ENCODE results near the gene MYO5A.

DNA sequence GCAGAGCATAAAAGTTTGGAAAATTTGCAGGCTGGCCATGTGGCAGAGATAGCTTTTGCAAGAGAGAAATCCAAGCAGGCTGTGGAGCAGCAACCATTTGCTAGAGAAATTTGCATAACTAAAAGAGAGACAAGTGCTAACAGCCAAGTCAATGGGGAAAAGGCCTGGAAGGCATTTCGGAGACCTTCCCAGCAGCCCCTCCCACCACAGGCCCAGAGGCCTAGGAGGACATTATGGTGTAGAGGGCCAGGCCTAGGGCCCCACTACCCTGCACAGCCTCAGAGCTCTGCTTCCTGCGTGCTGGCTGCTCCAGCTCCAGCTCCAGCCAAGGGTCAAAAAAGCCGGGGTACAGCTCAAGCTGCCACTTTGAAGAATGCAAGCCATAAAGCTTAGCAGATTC is 82.7 kb downstream of the MYO5A start:
- TF ChIP-seq, protein P1, sequence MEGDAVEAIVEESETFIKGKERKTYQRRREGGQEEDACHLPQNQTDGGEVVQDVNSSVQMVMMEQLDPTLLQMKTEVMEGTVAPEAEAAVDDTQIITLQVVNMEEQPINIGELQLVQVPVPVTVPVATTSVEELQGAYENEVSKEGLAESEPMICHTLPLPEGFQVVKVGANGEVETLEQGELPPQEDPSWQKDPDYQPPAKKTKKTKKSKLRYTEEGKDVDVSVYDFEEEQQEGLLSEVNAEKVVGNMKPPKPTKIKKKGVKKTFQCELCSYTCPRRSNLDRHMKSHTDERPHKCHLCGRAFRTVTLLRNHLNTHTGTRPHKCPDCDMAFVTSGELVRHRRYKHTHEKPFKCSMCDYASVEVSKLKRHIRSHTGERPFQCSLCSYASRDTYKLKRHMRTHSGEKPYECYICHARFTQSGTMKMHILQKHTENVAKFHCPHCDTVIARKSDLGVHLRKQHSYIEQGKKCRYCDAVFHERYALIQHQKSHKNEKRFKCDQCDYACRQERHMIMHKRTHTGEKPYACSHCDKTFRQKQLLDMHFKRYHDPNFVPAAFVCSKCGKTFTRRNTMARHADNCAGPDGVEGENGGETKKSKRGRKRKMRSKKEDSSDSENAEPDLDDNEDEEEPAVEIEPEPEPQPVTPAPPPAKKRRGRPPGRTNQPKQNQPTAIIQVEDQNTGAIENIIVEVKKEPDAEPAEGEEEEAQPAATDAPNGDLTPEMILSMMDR (IDR thresholded peaks at IDR 0.05 in 4 of 5, conservative IDR thresholded peaks at IDR 0.05 in 1 of 5): no peak
- no peak for TF ChIP-seq POLR2A (IDR thresholded peaks at IDR 0.05)

All from gastrocnemius medialis (tissue), 4 donors.